Activated B cell treated with CpG ODN at 0.5 μM for 24 hours (primary cell): ENCODE measurements around the gene NOTUM. TPM values are rescaled to one million over a fixed set of nuclear protein-coding genes. Genes with fewer than 3 reads are reported as not detected.

ENCODE experiments used
- ATAC-seq: fragments of 200-7000 bp; cut with Tn5 transposase; one replicate; pipeline ENCODE4 v1.10.0; 2021; ENCODE audit warnings: low read depth, mild to moderate bottlenecking, moderate library complexity
- CTCF ChIA-PET: fragments of 350-600 bp; sonication (Branson Sonifier 250); formaldehyde crosslinking; loops from one replicate; lab custom pipeline; 2021; ENCODE audit warnings: antibody characterized with exemption; lab: Charles Lee
- POLR2A ChIA-PET: fragments of 350-600 bp; sonication (Branson Sonifier 250); formaldehyde crosslinking; loops from one replicate; lab custom pipeline; 2021; ENCODE audit warnings: antibody characterized with exemption; lab: Charles Lee
- DNase-seq: peaks from one replicate; pipeline ENCODE4 v3.0.0; 2022
- H3K27ac Mint-ChIP-seq: one replicate; pipeline ENCODE4 v1.8.0; 2020; ENCODE audit warnings: mixed read lengths
- H3K27me3 Mint-ChIP-seq: one replicate; pipeline ENCODE4 v1.8.0; 2021; ENCODE audit warnings: mixed read lengths
- H3K36me3 Mint-ChIP-seq: one replicate; pipeline ENCODE4 v1.8.0; 2021; ENCODE audit warnings: low read depth, mixed read lengths
- H3K4me1 Mint-ChIP-seq: one replicate; pipeline ENCODE4 v1.8.0; 2021; ENCODE audit warnings: mixed read lengths
- H3K4me3 Mint-ChIP-seq: one replicate; pipeline ENCODE4 v1.8.0; 2020; ENCODE audit warnings: mild to moderate bottlenecking, mixed read lengths
- H3K9me3 Mint-ChIP-seq: one replicate; pipeline ENCODE4 v1.8.0; 2020; ENCODE audit warnings: mixed read lengths
- CTCF ChIP-seq: fragments of 200-600 bp; IDR thresholded peaks from one replicate; pipeline ENCODE4 v1.8.0; 2022; ENCODE audit warnings: antibody characterized with exemption, mild to moderate bottlenecking
- intact Hi-C: fragments of 100-400 bp; cut with micrococcal nuclease; formaldehyde crosslinking; loops from one replicate; pipeline ENCODE4 v1.15.1; 2024
- total RNA-seq: library from RNA; stranded (reverse); gene quantifications from 2 replicates; pipeline ENCODE4 v1.2.3, GENCODE V29; 2022

The NOTUM gene
- total RNA-seq, 1 donor from 2014 or later: not detected

GRCh38 chr17:81967244-81967532 lies 6.2 kb upstream of the NOTUM start:
- intact Hi-C loops: no loop called here
- ATAC-seq: no peak
- no peak for TF ChIP-seq CTCF
- peaks cover 11% of the 10 kb centered on the region for H3K27me3 Mint-ChIP-seq
- no peak for DNase-seq
- no peaks in the 10 kb centered on the region for H3K9me3 Mint-ChIP-seq
- ChIA-PET POLR2A (interaction anchor here (0.7 to 3.3 kb wide), 5 partner anchors 8 to 134 kb away, joined by 3 to 20 read pairs (median 3); partner anchors contain the start of genes ASPSCR1, DCXR and MCRIP1), CTCF (interaction anchor here (0.7 to 1.2 kb wide), 3 partner anchors 8 to 70 kb away, joined by 3 to 4 read pairs (median 3); partner anchors contain the start of gene DCXR)
- no peaks in the 10 kb centered on the region for H3K36me3 Mint-ChIP-seq
- H3K27ac Mint-ChIP-seq: no peak overlapping the region
- H3K4me3 Mint-ChIP-seq: no peak overlapping the region
- peaks cover 14% of the 10 kb centered on the region for H3K4me1 Mint-ChIP-seq

GRCh38 chr17:81966343-81967243 lies 5.6 kb upstream of the NOTUM start:
- ATAC-seq (peak; percentile 26), DNase-seq (no peak)
- Mint-ChIP-seq H3K27me3 (peaks cover 12% of the 10 kb centered on the region), H3K27ac (no peak overlapping the region), H3K4me1 (peaks cover 14% of the 10 kb centered on the region), H3K36me3 (no peaks in the 10 kb centered on the region), H3K9me3 (no peaks in the 10 kb centered on the region), H3K4me3 (no peak overlapping the region)
- TF ChIP-seq CTCF: no peak
- intact Hi-C loops: no loop called here
- POLR2A ChIA-PET: interaction anchor here (3.3 kb wide), 1 partner anchor 11 kb away, joined by 20 read pairs; the partner anchor contains the start of gene ASPSCR1
- CTCF ChIA-PET: interaction anchor here (1.0 to 1.2 kb wide), 3 partner anchors 10 to 71 kb away, joined by 3 to 4 read pairs (median 3); partner anchors contain the start of gene DCXR

- Mint-ChIP-seq H3K4me1 (peaks cover 14% of the 10 kb centered on the region), H3K27me3 (peaks cover 12% of the 10 kb centered on the region), H3K9me3 (no peaks in the 10 kb centered on the region), H3K27ac (no peak overlapping the region), H3K4me3 (no peak overlapping the region), H3K36me3 (no peaks in the 10 kb centered on the region)
- POLR2A ChIA-PET: no interaction called here
- TF ChIP-seq CTCF: no peak
- DNase-seq (no peak), ATAC-seq (no peak)
- CTCF ChIA-PET: no interaction called here
- intact Hi-C loops: loop anchor here (5.0 kb wide), 1 partner anchor 133 kb away; the partner anchor contains the start of gene FASN
Observed at GRCh38 chr17:81964081-81964849, 3.3 kb upstream of the NOTUM start.

GRCh38 chr17:81962499-81963441 lies 1.8 kb upstream of the NOTUM start:
- ChIA-PET CTCF (no interaction called here), POLR2A (no interaction called here)
- intact Hi-C loops: loop anchor here (5.0 kb wide), 1 partner anchor 135 kb away; the partner anchor contains the start of gene FASN
- ATAC-seq (no peak), DNase-seq (no peak)
- Mint-ChIP-seq H3K27me3 (peaks cover 20% of the 10 kb centered on the region), H3K4me3 (no peak overlapping the region), H3K27ac (no peak overlapping the region), H3K9me3 (no peaks in the 10 kb centered on the region), H3K36me3 (no peaks in the 10 kb centered on the region), H3K4me1 (peaks cover 13% of the 10 kb centered on the region)
- TF ChIP-seq CTCF: no peak
